Measurements from ENCODE around the gene SAMD13. TPM values are rescaled to one million over a fixed set of nuclear protein-coding genes. Genes with fewer than 3 reads are reported as not detected.

The SAMD13 gene
- total RNA-seq, 1 donor from 2014 or later = 0.92 TPM

DNA sequence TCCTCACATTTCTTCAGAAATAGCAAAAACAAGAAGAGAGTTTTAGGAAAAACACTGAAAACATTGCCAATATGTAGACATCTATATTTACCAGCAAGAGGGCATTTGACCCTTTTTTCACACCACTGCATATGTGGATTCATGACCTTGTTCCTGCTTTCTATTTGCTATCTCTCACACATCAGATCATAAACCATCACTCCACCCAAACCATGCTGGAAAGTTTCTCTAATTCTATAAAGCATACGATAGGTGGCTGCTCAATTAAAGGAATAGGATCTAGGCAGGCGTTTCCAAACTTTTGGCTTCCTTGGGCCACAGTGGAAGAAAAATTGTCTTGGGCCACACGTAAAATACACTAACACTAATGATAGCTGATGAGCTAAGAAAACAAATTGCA, 35.6 kb upstream of the SAMD13 start:
- TF ChIP-seq CTCF (IDR thresholded peaks at IDR 0.05) = no peak
- Mint-ChIP-seq H3K4me3 (ENCODE audit: unreplicated experiment) (no peak overlapping the region), H3K4me1 (ENCODE audit: low read depth) (peaks cover 10% of the 10 kb centered on the region), H3K27ac (ENCODE audit: unreplicated experiment) (no peak overlapping the region), H3K9me3 (ENCODE audit: low read depth) (no peaks in the 10 kb centered on the region), H3K27me3 (ENCODE audit: low read depth) (no peaks in the 10 kb centered on the region), H3K36me3 (ENCODE audit: low read depth) (no peaks in the 10 kb centered on the region)
- no peak for DNase-seq (ENCODE audit: low spot score)

DNA sequence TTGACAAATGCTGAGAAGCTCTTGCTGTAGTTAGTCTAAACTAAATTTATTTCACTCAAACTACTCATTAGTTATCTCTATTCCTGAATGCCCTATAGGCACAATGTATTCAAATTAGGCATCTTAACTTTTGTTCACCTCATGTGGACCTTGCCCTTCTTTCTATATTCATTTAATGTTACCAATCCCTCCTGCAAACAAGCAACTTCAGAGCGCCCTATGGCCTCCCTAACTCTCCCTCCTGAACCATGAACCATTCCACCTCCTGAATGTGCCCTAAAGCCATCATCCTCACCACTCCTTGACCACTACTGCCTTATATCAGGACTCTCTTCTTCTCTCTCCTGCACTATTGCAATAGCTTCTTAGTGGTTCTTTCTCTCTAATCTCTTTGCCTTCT, 34.8 kb upstream of the SAMD13 start:
- no peaks in the 10 kb centered on the region for H3K36me3 Mint-ChIP-seq (ENCODE audit: low read depth)
- no peak overlapping the region for H3K27ac Mint-ChIP-seq (ENCODE audit: unreplicated experiment)
- H3K27me3 Mint-ChIP-seq (ENCODE audit: low read depth) = no peaks in the 10 kb centered on the region
- no peak overlapping the region for H3K4me3 Mint-ChIP-seq (ENCODE audit: unreplicated experiment)
- peaks cover 19% of the 10 kb centered on the region for H3K4me1 Mint-ChIP-seq (ENCODE audit: low read depth)
- no peak for DNase-seq (ENCODE audit: low spot score)
- H3K9me3 Mint-ChIP-seq (ENCODE audit: low read depth) = no peaks in the 10 kb centered on the region
- no peak for TF ChIP-seq CTCF (IDR thresholded peaks at IDR 0.05)

DNA sequence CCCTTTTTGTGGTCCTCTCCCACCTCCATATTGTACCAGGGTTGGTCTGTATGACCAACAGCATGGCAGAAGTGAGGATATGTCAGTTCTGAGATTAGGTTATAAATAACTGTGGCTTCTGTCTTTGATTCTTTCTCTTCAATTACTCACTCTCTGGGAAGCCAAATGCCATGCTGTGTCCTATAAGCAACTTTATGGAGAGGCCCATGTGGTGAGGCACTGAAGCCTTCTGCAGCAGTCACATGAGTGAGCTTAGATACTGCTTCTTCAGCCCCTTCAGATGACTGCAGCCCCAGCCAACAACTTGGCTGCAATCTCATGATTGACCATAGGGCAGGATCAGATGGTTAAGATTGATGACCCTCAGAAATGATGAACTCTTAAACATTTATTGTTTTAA, 34.0 kb upstream of the SAMD13 start:
- H3K9me3 Mint-ChIP-seq (ENCODE audit: low read depth) = no peaks in the 10 kb centered on the region
- no peaks in the 10 kb centered on the region for H3K36me3 Mint-ChIP-seq (ENCODE audit: low read depth)
- no peak overlapping the region for H3K27ac Mint-ChIP-seq (ENCODE audit: unreplicated experiment)
- no peak for DNase-seq (ENCODE audit: low spot score)
- peaks cover 21% of the 10 kb centered on the region for H3K4me1 Mint-ChIP-seq (ENCODE audit: low read depth)
- no peak overlapping the region for H3K4me3 Mint-ChIP-seq (ENCODE audit: unreplicated experiment)
- TF ChIP-seq CTCF (IDR thresholded peaks at IDR 0.05) = no peak
- no peaks in the 10 kb centered on the region for H3K27me3 Mint-ChIP-seq (ENCODE audit: low read depth)

- no peaks in the 10 kb centered on the region for H3K36me3 Mint-ChIP-seq (ENCODE audit: low read depth)
- H3K4me3 Mint-ChIP-seq (ENCODE audit: unreplicated experiment) = no peak overlapping the region
- H3K4me1 Mint-ChIP-seq (ENCODE audit: low read depth) = peaks cover 21% of the 10 kb centered on the region
- no peaks in the 10 kb centered on the region for H3K27me3 Mint-ChIP-seq (ENCODE audit: low read depth)
- no peak for DNase-seq (ENCODE audit: low spot score)
- no peak for TF ChIP-seq CTCF (IDR thresholded peaks at IDR 0.05)
- H3K9me3 Mint-ChIP-seq (ENCODE audit: low read depth) = peaks cover 4% of the 10 kb centered on the region
- H3K27ac Mint-ChIP-seq (ENCODE audit: unreplicated experiment) = no peak overlapping the region
Observed at GRCh38 chr1:84268346-84268745, 33.2 kb upstream of the SAMD13 start.

- Mint-ChIP-seq H3K4me1 (ENCODE audit: low read depth) (peaks cover 21% of the 10 kb centered on the region), H3K4me3 (ENCODE audit: unreplicated experiment) (no peak overlapping the region), H3K9me3 (ENCODE audit: low read depth) (peaks cover 4% of the 10 kb centered on the region), H3K27me3 (ENCODE audit: low read depth) (no peaks in the 10 kb centered on the region), H3K36me3 (ENCODE audit: low read depth) (no peaks in the 10 kb centered on the region), H3K27ac (ENCODE audit: unreplicated experiment) (no peak overlapping the region)
- DNase-seq (ENCODE audit: low spot score) = no peak
- TF ChIP-seq CTCF (IDR thresholded peaks at IDR 0.05) = no peak
Observed at GRCh38 chr1:84269306-84269705, 32.2 kb upstream of the SAMD13 start.
